G401.6 (cell line): Measurements from ENCODE around the gene RGMA.

Experiments used
- FAIRE-seq: peaks from 2 replicates; lab custom pipeline; 2012; peaks lifted over from hg19 to GRCh38; lab: Jason Lieb, UNC

Gene RGMA

GRCh38 chr15:93093765-93094164, 4.8 kb upstream of the RGMA start:
- FAIRE-seq, result no peak

- FAIRE-seq, result no peak
Measured at GRCh38 chr15:93091465-93091864, 2.5 kb upstream of the RGMA start.

GRCh38 chr15:93089727-93090305, 805 bp upstream of the RGMA start:
- FAIRE-seq, result no peak

- no peak for FAIRE-seq
Measured at GRCh38 chr15:93088200-93088980, 621 bp downstream of the RGMA start.

- peak; percentile 30 for FAIRE-seq
Measured at GRCh38 chr15:93087825-93088199, 1.2 kb downstream of the RGMA start.

GRCh38 chr15:93086791-93087190, 2.2 kb downstream of the RGMA start:
- FAIRE-seq, result no peak

GRCh38 chr15:93085692-93086091, 3.3 kb downstream of the RGMA start:
- no peak for FAIRE-seq

GRCh38 chr15:93082861-93083260, 6.2 kb downstream of the RGMA start:
- FAIRE-seq, result no peak

GRCh38 chr15:93081399-93081798, 7.6 kb downstream of the RGMA start:
- FAIRE-seq, result no peak

GRCh38 chr15:93080451-93080850, 8.6 kb downstream of the RGMA start:
- no peak for FAIRE-seq

GRCh38 chr15:93076875-93077274, 12.1 kb downstream of the RGMA start:
- FAIRE-seq, result no peak

GRCh38 chr15:93076217-93076616, 12.8 kb downstream of the RGMA start:
- FAIRE-seq, result no peak

GRCh38 chr15:93074599-93074998, 14.4 kb downstream of the RGMA start:
- FAIRE-seq, result no peak

GRCh38 chr15:93073465-93073952, 15.5 kb downstream of the RGMA start:
- FAIRE-seq, result no peak

GRCh38 chr15:93072411-93073394, 16.3 kb downstream of the RGMA start:
- FAIRE-seq, result no peak

- no peak for FAIRE-seq
Measured at GRCh38 chr15:93072011-93072410, 17.0 kb downstream of the RGMA start.

GRCh38 chr15:93071469-93071936, 17.5 kb downstream of the RGMA start:
- no peak for FAIRE-seq

- FAIRE-seq, result no peak
Measured at GRCh38 chr15:93070551-93071296, 18.3 kb downstream of the RGMA start.

- no peak for FAIRE-seq
Measured at GRCh38 chr15:93070132-93070531, 18.9 kb downstream of the RGMA start.

GRCh38 chr15:93068581-93069199, 20.3 kb downstream of the RGMA start:
- FAIRE-seq, result no peak

GRCh38 chr15:93067649-93068085, 21.3 kb downstream of the RGMA start:
- no peak for FAIRE-seq
